PC-9 (cell line): ENCODE data around the gene CAPZB. TPM values are rescaled to one million over a fixed set of nuclear protein-coding genes. Genes with fewer than 3 reads are reported as not detected.
A peak's percentile ranks its signal among the peaks of the same experiment; 100 is the strongest.

Experiments
- BruUV-seq: library from RNA; stranded (reverse); fragments of 400-500 nt; replicated peaks from 2 replicates; lab custom pipeline; 2021; lab: Mats Ljungman, UMichigan
- CTCF ChIA-PET: fragments of 300-600 bp; sonication (Branson Sonifier 250); formaldehyde crosslinking; loops from one replicate; lab custom pipeline; 2022; ENCODE audit warnings: antibody characterized with exemption; lab: Charles Lee
- POLR2A ChIA-PET: fragments of 300-600 bp; sonication (Branson Sonifier 250); formaldehyde crosslinking; loops from one replicate; lab custom pipeline; 2022; ENCODE audit warnings: antibody characterized with exemption; ENCODE audit not compliant: unreplicated experiment; lab: Charles Lee
- DNase-seq, 2 experiments: peaks; one replicate each; pipeline versions ENCODE4 v3.0.0 to v3.0.0-alpha.2; 2015 to 2022; ENCODE audit warnings: mixed read lengths in 1 of 2
- H2AFZ ChIP-seq: fragments of 200-600 bp; sonication (generic); 2 replicates; pipeline ENCODE4 v1.8.1; 2017; ENCODE audit warnings: antibody characterized with exemption
- H3F3A ChIP-seq: fragments of 200-600 bp; sonication (generic); 2 replicates; pipeline ENCODE4 v1.8.1; 2017; ENCODE audit warnings: antibody characterized with exemption, mild to moderate bottlenecking, low read depth; ENCODE audit not compliant: insufficient read depth
- H3K27ac ChIP-seq: fragments of 200-600 bp; sonication (generic); 2 replicates; pipeline ENCODE4 v1.6.1; 2016; ENCODE audit warnings: mixed run types
- H3K27me3 ChIP-seq: fragments of 200-600 bp; sonication (generic); 2 replicates; pipeline ENCODE4 v1.6.1; 2016; ENCODE audit warnings: low read depth, mixed run types; ENCODE audit not compliant: insufficient read depth
- H3K36me3 ChIP-seq: fragments of 200-600 bp; sonication (generic); 2 replicates; pipeline ENCODE4 v1.6.1; 2016; ENCODE audit warnings: low read depth, mixed run types
- H3K4me1 ChIP-seq: fragments of 200-600 bp; sonication (generic); replicated peaks from 2 replicates; pipeline ENCODE4 v1.6.1; 2016; ENCODE audit warnings: mixed run types; ENCODE audit not compliant: insufficient read depth
- H3K4me2 ChIP-seq: fragments of 200-600 bp; sonication (generic); 2 replicates; pipeline ENCODE4 v1.6.1; 2017; ENCODE audit warnings: mixed run types
- H3K4me3 ChIP-seq: fragments of 200-600 bp; sonication (generic); 2 replicates; pipeline ENCODE4 v1.6.1; 2016; ENCODE audit warnings: mixed run types
- H3K79me2 ChIP-seq: fragments of 200-600 bp; sonication (generic); 2 replicates; pipeline ENCODE4 v1.6.1; 2017; ENCODE audit warnings: low read depth, mixed run types
- H3K9me2 ChIP-seq: fragments of 200-600 bp; sonication (generic); 2 replicates; pipeline ENCODE4 v1.8.1; 2017; ENCODE audit warnings: mild to moderate bottlenecking; ENCODE audit not compliant: insufficient read depth
- H3K9me3 ChIP-seq: fragments of 200-600 bp; sonication (generic); 2 replicates; pipeline ENCODE4 v1.8.1; 2016; ENCODE audit warnings: low read depth; ENCODE audit not compliant: insufficient read depth
- H4K20me1 ChIP-seq: fragments of 200-600 bp; sonication (generic); 2 replicates; pipeline ENCODE4 v1.8.1; 2017; ENCODE audit not compliant: insufficient read depth
- EZH2 ChIP-seq: fragments of 200-600 bp; sonication (generic); IDR thresholded peaks from 2 replicates; pipeline ENCODE4 v1.8.0; 2017; ENCODE audit warnings: antibody characterized with exemption, low read depth
- intact Hi-C: fragments of 100-400 bp; cut with micrococcal nuclease; formaldehyde crosslinking; loops from one replicate; pipeline ENCODE4 v1.10.0; 2022; ENCODE audit not compliant: unreplicated experiment
- total RNA-seq: library from RNA; stranded (reverse); gene quantifications from 2 replicates; pipeline ENCODE4 v1.2.3, GENCODE V29; 2021
- TF ChIP-seq, protein P1 (sequence below): fragments of 200-600 bp; sonication (generic); conservative IDR thresholded peaks from 2 replicates; pipeline ENCODE4 v1.6.1; 2017; ENCODE audit warnings: mixed run types, antibody characterized with exemption, mild to moderate bottlenecking, moderate library complexity

Gene CAPZB
- total RNA-seq, 1 experiment from 2014 or later, result 222 TPM

- Histone ChIP-seq H3K4me2 (peak overlapping the region; percentile 51), H3K9me3 (no peaks in the 10 kb centered on the region), H2AFZ (no peak overlapping the region), H3K27ac (peak overlapping the region; percentile 47), H4K20me1 (peaks cover 17% of the 10 kb centered on the region), H3F3A (peaks cover 13% of the 10 kb centered on the region), H3K4me3 (no peak overlapping the region), H3K79me2 (peaks cover 81% of the 10 kb centered on the region), H3K27me3 (no peaks in the 10 kb centered on the region), H3K36me3 (no peaks in the 10 kb centered on the region), H3K4me1 (peaks cover 19% of the 10 kb centered on the region), H3K9me2 (no peaks in the 10 kb centered on the region)
- POLR2A ChIA-PET, result interaction anchor here (0.6 to 0.7 kb wide), 2 partner anchors 42 to 57 kb away, joined by 4 read pairs; no protein-coding TSS in a partner anchor
- BruUV-seq, result no TSS peak
- intact Hi-C loops, result loop anchor here (1.0 kb wide), 1 partner anchor 39 kb away; no protein-coding TSS in a partner anchor
- peak; percentile 33 to 88 for DNase-seq
- TF ChIP-seq EZH2, result no peak
- TF ChIP-seq, protein P1, sequence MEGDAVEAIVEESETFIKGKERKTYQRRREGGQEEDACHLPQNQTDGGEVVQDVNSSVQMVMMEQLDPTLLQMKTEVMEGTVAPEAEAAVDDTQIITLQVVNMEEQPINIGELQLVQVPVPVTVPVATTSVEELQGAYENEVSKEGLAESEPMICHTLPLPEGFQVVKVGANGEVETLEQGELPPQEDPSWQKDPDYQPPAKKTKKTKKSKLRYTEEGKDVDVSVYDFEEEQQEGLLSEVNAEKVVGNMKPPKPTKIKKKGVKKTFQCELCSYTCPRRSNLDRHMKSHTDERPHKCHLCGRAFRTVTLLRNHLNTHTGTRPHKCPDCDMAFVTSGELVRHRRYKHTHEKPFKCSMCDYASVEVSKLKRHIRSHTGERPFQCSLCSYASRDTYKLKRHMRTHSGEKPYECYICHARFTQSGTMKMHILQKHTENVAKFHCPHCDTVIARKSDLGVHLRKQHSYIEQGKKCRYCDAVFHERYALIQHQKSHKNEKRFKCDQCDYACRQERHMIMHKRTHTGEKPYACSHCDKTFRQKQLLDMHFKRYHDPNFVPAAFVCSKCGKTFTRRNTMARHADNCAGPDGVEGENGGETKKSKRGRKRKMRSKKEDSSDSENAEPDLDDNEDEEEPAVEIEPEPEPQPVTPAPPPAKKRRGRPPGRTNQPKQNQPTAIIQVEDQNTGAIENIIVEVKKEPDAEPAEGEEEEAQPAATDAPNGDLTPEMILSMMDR, result no peak
- CTCF ChIA-PET, result no interaction called here
Measured at GRCh38 chr1:19430121-19431068, 54.9 kb downstream of the CAPZB start.

- DNase-seq, result no peak
- BruUV-seq, result no TSS peak
- peaks cover 19% of the 10 kb centered on the region for H3K4me1 ChIP-seq
- no peak overlapping the region for H2AFZ ChIP-seq
- peaks cover 21% of the 10 kb centered on the region for H4K20me1 ChIP-seq
- intact Hi-C loops, result loop anchor here (1.0 kb wide), 1 partner anchor 40 kb away; no protein-coding TSS in a partner anchor
- no peaks in the 10 kb centered on the region for H3K36me3 ChIP-seq
- ChIA-PET CTCF (no interaction called here), POLR2A (no interaction called here)
- peaks cover 83% of the 10 kb centered on the region for H3K79me2 ChIP-seq
- H3K4me2 ChIP-seq, result peak overlapping the region; percentile 51; the same call in 1 of the 2 replicates
- no peaks in the 10 kb centered on the region for H3K9me3 ChIP-seq
- no peaks in the 10 kb centered on the region for H3K9me2 ChIP-seq
- H3K27me3 ChIP-seq, result no peaks in the 10 kb centered on the region
- H3K27ac ChIP-seq, result peak overlapping the region; percentile 47; the same call in 1 of the 2 replicates
- H3F3A ChIP-seq, result peaks cover 13% of the 10 kb centered on the region
- H3K4me3 ChIP-seq, result no peak overlapping the region
- no peak for TF ChIP-seq EZH2
Measured at GRCh38 chr1:19429611-19430010, 55.7 kb downstream of the CAPZB start.

GRCh38 chr1:19427087-19427781, 58.1 kb downstream of the CAPZB start:
- H3K79me2 ChIP-seq, result peaks cover 68% of the 10 kb centered on the region
- peaks cover 13% of the 10 kb centered on the region for H3F3A ChIP-seq
- peaks cover 25% of the 10 kb centered on the region for H4K20me1 ChIP-seq
- no peak overlapping the region for H3K27ac ChIP-seq
- ChIA-PET CTCF (no interaction called here), POLR2A (no interaction called here)
- H3K4me3 ChIP-seq, result no peak overlapping the region
- DNase-seq, result no peak
- H3K4me2 ChIP-seq, result no peak overlapping the region
- BruUV-seq, result no TSS peak
- intact Hi-C loops, result no loop called here
- H3K9me2 ChIP-seq, result no peaks in the 10 kb centered on the region
- H2AFZ ChIP-seq, result no peak overlapping the region
- peaks cover 19% of the 10 kb centered on the region for H3K4me1 ChIP-seq
- no peaks in the 10 kb centered on the region for H3K36me3 ChIP-seq
- no peaks in the 10 kb centered on the region for H3K9me3 ChIP-seq
- no peaks in the 10 kb centered on the region for H3K27me3 ChIP-seq
- TF ChIP-seq EZH2, result no peak
- TF ChIP-seq, protein P1, result no peak
